H1 (cell line): ENCODE results near the gene CLMP. TPM values are rescaled to one million over a fixed set of nuclear protein-coding genes. Genes with fewer than 3 reads are reported as not detected.

Experiments
- BCL11A ChIP-seq, 2 experiments: IDR thresholded peaks; one replicate each; pipeline ENCODE4 v1.6.1; 2011; ENCODE audit warnings: low read depth in 2 of 2, low read length in 2 of 2, mild to moderate bottlenecking in 2 of 2
- HDAC2 ChIP-seq, 2 experiments: fragments of 300-600 bp in 1 of 2; sonication (generic) in 1 of 2; IDR thresholded peaks; 2 replicates each; pipeline ENCODE4 v1.6.1; 2011 to 2012; ENCODE audit warnings: low read depth in 2 of 2, low read length in 2 of 2, mild to moderate bottlenecking in 2 of 2, moderate library complexity in 2 of 2, borderline replicate concordance in 1 of 2, inconsistent platforms in 1 of 2
- MAFK ChIP-seq: IDR thresholded peaks from 2 replicates; pipeline ENCODE4 v1.6.1; 2012; ENCODE audit warnings: low read depth, mild to moderate bottlenecking, improper control_type of control experiment, low read length
- SIN3A ChIP-seq, 2 experiments: IDR thresholded peaks in 1 of 2; conservative IDR thresholded peaks in 1 of 2; 2 replicates each; pipeline ENCODE4 v1.6.1; 2011 to 2012; ENCODE audit warnings: low read length in 2 of 2, improper control_type of control experiment in 1 of 2, low read depth in 1 of 2, mild to moderate bottlenecking in 1 of 2
- ZNF274 ChIP-seq: IDR thresholded peaks from 2 replicates; pipeline ENCODE4 v1.7.0; 2012; ENCODE audit warnings: low read length, borderline replicate concordance; ENCODE audit errors: extremely low read depth
- polyA plus RNA-seq, 7 experiments: library from polyadenylated mRNA; depleted of rRNA in 3 of 7; stranded (reverse) in 5 of 7; unstranded in 2 of 7; fragments of >200 nt in 5 of 7; fragments of 200-250 nt in 2 of 7; gene quantifications; 1 replicate in 5 of 7; 2 replicates in 1 of 7; 4 replicates in 1 of 7; pipeline versions ENCODE4 v1.2.1 to v1.2.3, GENCODE V29; 2011 to 2013; ENCODE audit warnings: missing spikeins in 2 of 7, mixed read lengths in 2 of 7
- total RNA-seq: library from RNA; stranded (reverse); fragmentation: NEBNext Ultra II Directional; extraction: Animal tissue kit (Norgen Biotek cat#: 25700); gene quantifications from 2 replicates; pipeline ENCODE4 v1.2.1, GENCODE V29; 2021
- TF ChIP-seq, protein P1 (sequence below): fragments of 300-600 bp; sonication (generic); IDR thresholded peaks from 2 replicates; pipeline ENCODE4 v1.7.1; 2012; ENCODE audit warnings: low read length, moderate library complexity, mild to moderate bottlenecking, inconsistent platforms; ENCODE audit not compliant: insufficient replicate concordance

CLMP gene
- total and polyA plus RNA-seq, 2 of the 8 experiments (the other 6 are each of a cell fraction or from before 2014, with no cell fraction given) = 9.9 to 24.1 TPM

DNA sequence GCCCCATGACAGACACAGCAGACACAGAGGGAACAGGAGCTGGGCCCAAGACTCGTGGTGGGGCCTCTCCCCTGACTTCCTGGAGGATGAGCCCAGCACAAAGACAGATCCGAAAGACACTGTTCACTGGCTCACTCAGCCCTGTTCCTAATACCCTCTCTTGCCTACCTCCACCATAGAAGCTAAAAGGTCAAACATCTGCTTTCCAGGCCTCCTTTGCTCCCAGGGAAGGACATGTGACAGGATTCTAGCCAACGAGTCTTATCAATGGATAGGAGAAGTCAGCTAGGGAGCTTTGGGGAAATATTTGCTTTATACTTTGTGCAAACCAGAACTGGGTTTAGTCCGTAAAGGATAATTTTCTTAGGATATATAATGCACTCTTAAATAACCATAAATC, 8.4 kb upstream of the CLMP start (continued):
- TF ChIP-seq BCL11A (IDR thresholded peaks at IDR 0.05; ENCODE audit: low read depth in 2 of 2, low read length in 2 of 2) (no peak), ZNF274 (no peak), HDAC2 (IDR thresholded peaks at IDR 0.05; ENCODE audit: borderline replicate concordance in 1 of 2, low read depth in 2 of 2, low read length in 2 of 2) (no peak), MAFK (no peak), SIN3A (conservative IDR thresholded peaks at IDR 0.05 in 1 of 2, IDR thresholded peaks at IDR 0.05 in 1 of 2; ENCODE audit: low read depth in 1 of 2, low read length in 2 of 2) (no peak)
- TF ChIP-seq, protein P1, sequence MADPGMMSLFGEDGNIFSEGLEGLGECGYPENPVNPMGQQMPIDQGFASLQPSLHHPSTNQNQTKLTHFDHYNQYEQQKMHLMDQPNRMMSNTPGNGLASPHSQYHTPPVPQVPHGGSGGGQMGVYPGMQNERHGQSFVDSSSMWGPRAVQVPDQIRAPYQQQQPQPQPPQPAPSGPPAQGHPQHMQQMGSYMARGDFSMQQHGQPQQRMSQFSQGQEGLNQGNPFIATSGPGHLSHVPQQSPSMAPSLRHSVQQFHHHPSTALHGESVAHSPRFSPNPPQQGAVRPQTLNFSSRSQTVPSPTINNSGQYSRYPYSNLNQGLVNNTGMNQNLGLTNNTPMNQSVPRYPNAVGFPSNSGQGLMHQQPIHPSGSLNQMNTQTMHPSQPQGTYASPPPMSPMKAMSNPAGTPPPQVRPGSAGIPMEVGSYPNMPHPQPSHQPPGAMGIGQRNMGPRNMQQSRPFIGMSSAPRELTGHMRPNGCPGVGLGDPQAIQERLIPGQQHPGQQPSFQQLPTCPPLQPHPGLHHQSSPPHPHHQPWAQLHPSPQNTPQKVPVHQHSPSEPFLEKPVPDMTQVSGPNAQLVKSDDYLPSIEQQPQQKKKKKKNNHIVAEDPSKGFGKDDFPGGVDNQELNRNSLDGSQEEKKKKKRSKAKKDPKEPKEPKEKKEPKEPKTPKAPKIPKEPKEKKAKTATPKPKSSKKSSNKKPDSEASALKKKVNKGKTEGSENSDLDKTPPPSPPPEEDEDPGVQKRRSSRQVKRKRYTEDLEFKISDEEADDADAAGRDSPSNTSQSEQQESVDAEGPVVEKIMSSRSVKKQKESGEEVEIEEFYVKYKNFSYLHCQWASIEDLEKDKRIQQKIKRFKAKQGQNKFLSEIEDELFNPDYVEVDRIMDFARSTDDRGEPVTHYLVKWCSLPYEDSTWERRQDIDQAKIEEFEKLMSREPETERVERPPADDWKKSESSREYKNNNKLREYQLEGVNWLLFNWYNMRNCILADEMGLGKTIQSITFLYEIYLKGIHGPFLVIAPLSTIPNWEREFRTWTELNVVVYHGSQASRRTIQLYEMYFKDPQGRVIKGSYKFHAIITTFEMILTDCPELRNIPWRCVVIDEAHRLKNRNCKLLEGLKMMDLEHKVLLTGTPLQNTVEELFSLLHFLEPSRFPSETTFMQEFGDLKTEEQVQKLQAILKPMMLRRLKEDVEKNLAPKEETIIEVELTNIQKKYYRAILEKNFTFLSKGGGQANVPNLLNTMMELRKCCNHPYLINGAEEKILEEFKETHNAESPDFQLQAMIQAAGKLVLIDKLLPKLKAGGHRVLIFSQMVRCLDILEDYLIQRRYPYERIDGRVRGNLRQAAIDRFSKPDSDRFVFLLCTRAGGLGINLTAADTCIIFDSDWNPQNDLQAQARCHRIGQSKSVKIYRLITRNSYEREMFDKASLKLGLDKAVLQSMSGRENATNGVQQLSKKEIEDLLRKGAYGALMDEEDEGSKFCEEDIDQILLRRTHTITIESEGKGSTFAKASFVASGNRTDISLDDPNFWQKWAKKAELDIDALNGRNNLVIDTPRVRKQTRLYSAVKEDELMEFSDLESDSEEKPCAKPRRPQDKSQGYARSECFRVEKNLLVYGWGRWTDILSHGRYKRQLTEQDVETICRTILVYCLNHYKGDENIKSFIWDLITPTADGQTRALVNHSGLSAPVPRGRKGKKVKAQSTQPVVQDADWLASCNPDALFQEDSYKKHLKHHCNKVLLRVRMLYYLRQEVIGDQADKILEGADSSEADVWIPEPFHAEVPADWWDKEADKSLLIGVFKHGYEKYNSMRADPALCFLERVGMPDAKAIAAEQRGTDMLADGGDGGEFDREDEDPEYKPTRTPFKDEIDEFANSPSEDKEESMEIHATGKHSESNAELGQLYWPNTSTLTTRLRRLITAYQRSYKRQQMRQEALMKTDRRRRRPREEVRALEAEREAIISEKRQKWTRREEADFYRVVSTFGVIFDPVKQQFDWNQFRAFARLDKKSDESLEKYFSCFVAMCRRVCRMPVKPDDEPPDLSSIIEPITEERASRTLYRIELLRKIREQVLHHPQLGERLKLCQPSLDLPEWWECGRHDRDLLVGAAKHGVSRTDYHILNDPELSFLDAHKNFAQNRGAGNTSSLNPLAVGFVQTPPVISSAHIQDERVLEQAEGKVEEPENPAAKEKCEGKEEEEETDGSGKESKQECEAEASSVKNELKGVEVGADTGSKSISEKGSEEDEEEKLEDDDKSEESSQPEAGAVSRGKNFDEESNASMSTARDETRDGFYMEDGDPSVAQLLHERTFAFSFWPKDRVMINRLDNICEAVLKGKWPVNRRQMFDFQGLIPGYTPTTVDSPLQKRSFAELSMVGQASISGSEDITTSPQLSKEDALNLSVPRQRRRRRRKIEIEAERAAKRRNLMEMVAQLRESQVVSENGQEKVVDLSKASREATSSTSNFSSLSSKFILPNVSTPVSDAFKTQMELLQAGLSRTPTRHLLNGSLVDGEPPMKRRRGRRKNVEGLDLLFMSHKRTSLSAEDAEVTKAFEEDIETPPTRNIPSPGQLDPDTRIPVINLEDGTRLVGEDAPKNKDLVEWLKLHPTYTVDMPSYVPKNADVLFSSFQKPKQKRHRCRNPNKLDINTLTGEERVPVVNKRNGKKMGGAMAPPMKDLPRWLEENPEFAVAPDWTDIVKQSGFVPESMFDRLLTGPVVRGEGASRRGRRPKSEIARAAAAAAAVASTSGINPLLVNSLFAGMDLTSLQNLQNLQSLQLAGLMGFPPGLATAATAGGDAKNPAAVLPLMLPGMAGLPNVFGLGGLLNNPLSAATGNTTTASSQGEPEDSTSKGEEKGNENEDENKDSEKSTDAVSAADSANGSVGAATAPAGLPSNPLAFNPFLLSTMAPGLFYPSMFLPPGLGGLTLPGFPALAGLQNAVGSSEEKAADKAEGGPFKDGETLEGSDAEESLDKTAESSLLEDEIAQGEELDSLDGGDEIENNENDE = no peak
